Ovary (tissue), 9 donors: Measurements from ENCODE around the gene ITGB7. TPM values are rescaled to one million over a fixed set of nuclear protein-coding genes. Genes with fewer than 3 reads are reported as not detected.
A peak's percentile ranks its signal among the peaks of the same experiment; 100 is the strongest.

ENCODE experiments used
- DNase-seq, 5 donors: peaks; one replicate each; pipeline ENCODE4 v3.0.0-alpha.2; 2019 to 2020
- H3K27ac ChIP-seq, 2 donors: fragments of 200-600 bp; one replicate each; pipeline versions ENCODE4 v1.5.1 to v1.8.0; 2019 to 2022
- H3K27me3 ChIP-seq: fragments of 200-600 bp; one replicate; pipeline ENCODE4 v1.8.0; 2022
- H3K36me3 ChIP-seq: fragments of 200-600 bp; sonication (generic); one replicate; pipeline ENCODE4 v1.5.1; 2019
- H3K4me1 ChIP-seq: one replicate; pipeline ENCODE4 v1.8.1; 2013; ENCODE audit warnings: mild to moderate bottlenecking, moderate library complexity; ENCODE audit not compliant: insufficient read depth
- H3K4me3 ChIP-seq: fragments of 200-600 bp; sonication (generic); one replicate; pipeline ENCODE4 v1.5.1; 2017
- H3K9me3 ChIP-seq, 2 donors: fragments of 200-600 bp in 1 of 2; sonication (generic) in 1 of 2; one replicate each; pipeline versions ENCODE4 v1.5.1 to v1.8.1; 2013 to 2019; ENCODE audit warnings: mild to moderate bottlenecking in 1 of 2, moderate library complexity in 1 of 2
- EP300 ChIP-seq: sonication (generic); formaldehyde crosslinking; IDR thresholded peaks from one replicate; pipeline ENCODE4 v1.6.1; 2017; ENCODE audit warnings: antibody characterized with exemption
- POLR2A ChIP-seq: fragments of 450-650 bp; IDR thresholded peaks from one replicate; pipeline ENCODE4 v1.6.1; 2017; ENCODE audit warnings: antibody characterized with exemption, mild to moderate bottlenecking, moderate library complexity
- WGBS, 3 donors: extraction: QIAGEN DNeasy Blood & Tissue Kit in 1 of 3; methylation state at CpG; one replicate each; pipeline versions ENCODE4 v1.1.5 to v1.1.7; 2013 to 2017; 5-methylcytosine and 5-hydroxymethylcytosine counted together
- intact Hi-C, 4 donors: fragments of 100-400 bp; cut with DNase I; formaldehyde crosslinking; loops; one replicate each; pipeline versions ENCODE4 v1.11.0 to v1.15.1; 2022 to 2023
- polyA plus RNA-seq, 2 donors: library from polyadenylated mRNA; stranded (reverse); fragments of 200-250 nt in 1 of 2; fragments of 350-450 nt in 1 of 2; fragmentation: Illumina TruSeq in 1 of 2; extraction: RNeasy Lipid Tissue Mini Kit (QIAGEN cat#74804) in 1 of 2; gene quantifications; one replicate each; pipeline ENCODE4 v1.2.3, GENCODE V29; 2013 to 2014
- total RNA-seq, 7 donors: library from RNA; depleted of rRNA in 2 of 7; stranded (reverse); fragments of >200 nt in 2 of 7; fragmentation: NEBNext Ultra II Directional in 3 of 7; extraction: Animal tissue kit (Norgen Biotek cat#: 25700) in 3 of 7; gene quantifications; one replicate each; pipeline versions ENCODE4 v1.1.0 to v1.2.4, GENCODE V29; 2016 to 2023
- TF ChIP-seq, protein P1 (sequence below), 3 donors: fragments of 450-650 bp in 2 of 3; fragments of 200-600 bp in 1 of 3; IDR thresholded peaks; one replicate each; pipeline versions ENCODE4 v1.5.1 to v1.8.0; 2016 to 2022; ENCODE audit warnings: antibody characterized with exemption in 3 of 3, mild to moderate bottlenecking in 1 of 3
- donor health status: DM: no; HTN: no; CAD: no; lungs with moderate emphysema.
- donor health status: DM: no; HTN: no; CAD: no.
- donor health status: Bipolar disorder and iron deficiency.
- donor health status: DM: yes; HTN: yes; CAD: no.
- donor health status: DM: no; HTN: no; CAD: no.
- donor health status: DM: yes; HTN: yes; CAD: no.

ITGB7 gene
- total and polyA plus RNA-seq, 9 donors = 0.45 to 3.1 (median 1.7) TPM

DNA sequence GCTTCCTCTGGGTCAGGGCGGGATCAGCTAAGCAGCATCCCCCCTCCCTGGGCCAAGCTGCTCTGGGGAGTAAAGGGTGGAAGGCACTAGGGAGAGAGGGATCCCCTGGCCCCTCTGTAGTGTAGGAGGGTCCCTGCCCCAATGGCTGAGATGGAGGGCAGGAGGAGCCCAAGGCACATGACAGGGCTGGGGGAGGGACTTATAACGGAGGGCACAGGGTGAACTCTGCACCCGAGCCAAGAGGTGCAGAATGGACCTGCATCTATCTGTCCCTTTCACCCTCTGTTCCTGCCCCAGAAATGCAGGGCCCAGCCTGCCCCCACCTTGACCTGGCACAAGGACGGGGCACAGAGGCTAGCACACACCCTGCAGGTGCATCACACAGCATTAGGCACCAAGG lies 3.8 kb upstream of the ITGB7 start:
- Histone ChIP-seq H3K36me3 (no peaks in the 10 kb centered on the region), H3K9me3 (no peaks in the 10 kb centered on the region), H3K27ac (no peak overlapping the region), H3K27me3 (no peaks in the 10 kb centered on the region), H3K4me3 (no peak overlapping the region), H3K4me1 (peaks cover 7% of the 10 kb centered on the region)
- no peak for DNase-seq
- intact Hi-C loops = loop anchor here in 2 of 4 donors (5.0 kb wide), 2 partner anchors 41 to 76 kb away; a partner anchor contains a TSS
- TF ChIP-seq, protein P1, sequence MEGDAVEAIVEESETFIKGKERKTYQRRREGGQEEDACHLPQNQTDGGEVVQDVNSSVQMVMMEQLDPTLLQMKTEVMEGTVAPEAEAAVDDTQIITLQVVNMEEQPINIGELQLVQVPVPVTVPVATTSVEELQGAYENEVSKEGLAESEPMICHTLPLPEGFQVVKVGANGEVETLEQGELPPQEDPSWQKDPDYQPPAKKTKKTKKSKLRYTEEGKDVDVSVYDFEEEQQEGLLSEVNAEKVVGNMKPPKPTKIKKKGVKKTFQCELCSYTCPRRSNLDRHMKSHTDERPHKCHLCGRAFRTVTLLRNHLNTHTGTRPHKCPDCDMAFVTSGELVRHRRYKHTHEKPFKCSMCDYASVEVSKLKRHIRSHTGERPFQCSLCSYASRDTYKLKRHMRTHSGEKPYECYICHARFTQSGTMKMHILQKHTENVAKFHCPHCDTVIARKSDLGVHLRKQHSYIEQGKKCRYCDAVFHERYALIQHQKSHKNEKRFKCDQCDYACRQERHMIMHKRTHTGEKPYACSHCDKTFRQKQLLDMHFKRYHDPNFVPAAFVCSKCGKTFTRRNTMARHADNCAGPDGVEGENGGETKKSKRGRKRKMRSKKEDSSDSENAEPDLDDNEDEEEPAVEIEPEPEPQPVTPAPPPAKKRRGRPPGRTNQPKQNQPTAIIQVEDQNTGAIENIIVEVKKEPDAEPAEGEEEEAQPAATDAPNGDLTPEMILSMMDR (IDR thresholded peaks at IDR 0.05) = no peak
- TF ChIP-seq EP300 = no peak
- no peak for TF ChIP-seq POLR2A
- WGBS, 3 donors = 59 to 77% (median 63%) methylated on average over 4 of the region's 4 CpGs

- intact Hi-C loops = no loop called here
- no peak overlapping the region for H3K4me3 ChIP-seq
- H3K27ac ChIP-seq = no peak overlapping the region
- 54 to 64% (median 55%) methylated on average over 7 of the region's 7 CpGs for WGBS, 3 donors
- no peaks in the 10 kb centered on the region for H3K9me3 ChIP-seq
- H3K36me3 ChIP-seq = no peaks in the 10 kb centered on the region
- H3K4me1 ChIP-seq = peaks cover 7% of the 10 kb centered on the region
- no peaks in the 10 kb centered on the region for H3K27me3 ChIP-seq
- no peak for DNase-seq
- TF ChIP-seq EP300 (no peak), POLR2A (no peak)
- TF ChIP-seq, protein P1 (IDR thresholded peaks at IDR 0.05) = no peak
Observed at GRCh38 chr12:53208877-53209463, 1.9 kb upstream of the ITGB7 start.

- intact Hi-C loops = no loop called here
- Histone ChIP-seq H3K4me3 (no peak overlapping the region), H3K36me3 (no peaks in the 10 kb centered on the region), H3K4me1 (peaks cover 7% of the 10 kb centered on the region), H3K27ac (no peak overlapping the region), H3K27me3 (no peaks in the 10 kb centered on the region), H3K9me3 (no peaks in the 10 kb centered on the region)
- DNase-seq = peak in 2 of 5 donors; percentile 37 to 46
- TF ChIP-seq EP300 (no peak), POLR2A (no peak)
- TF ChIP-seq, protein P1 (IDR thresholded peaks at IDR 0.05) = no peak
- 37 to 42% (median 41%) methylated on average over 2 of the region's 2 CpGs for WGBS, 3 donors
Observed at GRCh38 chr12:53208435-53208834, 1.4 kb upstream of the ITGB7 start.

DNA sequence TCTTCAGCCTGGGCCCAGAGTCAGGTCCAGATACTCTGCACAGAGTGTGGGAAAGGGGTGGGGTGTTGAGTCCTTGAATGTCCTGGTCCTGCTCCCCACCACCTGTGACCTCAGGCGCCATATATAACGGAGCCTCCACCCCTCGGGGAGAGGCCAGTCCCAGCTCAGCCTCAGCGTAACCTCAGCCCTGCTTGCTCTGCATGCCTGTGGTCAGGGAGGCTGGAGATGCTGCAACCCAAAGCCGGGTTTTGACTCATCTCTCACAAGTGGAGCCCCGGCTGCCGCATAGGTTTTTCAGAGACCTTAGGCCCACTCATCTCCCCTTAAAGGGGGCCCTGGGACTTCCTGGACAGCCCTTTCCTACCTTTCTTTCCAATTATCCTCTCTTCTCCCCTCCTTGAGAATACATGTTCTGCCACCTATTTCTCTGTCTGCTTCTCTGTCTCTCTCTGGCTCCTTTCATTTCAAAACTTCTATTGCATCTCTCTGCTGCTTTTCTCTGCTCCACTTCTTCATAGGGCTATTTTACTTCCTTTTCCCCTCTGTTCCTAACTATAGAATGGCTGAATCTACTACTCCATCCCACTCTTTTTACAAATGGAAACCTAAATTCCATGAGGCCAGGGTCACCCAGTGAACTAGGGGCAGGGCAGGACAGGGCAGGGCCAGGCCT lies 1.2 kb downstream of the ITGB7 start:
- TF ChIP-seq EP300 = no peak
- TF ChIP-seq, protein P1 (IDR thresholded peaks at IDR 0.05) = no peak
- no peak for TF ChIP-seq POLR2A
- peaks cover 7% of the 10 kb centered on the region for H3K4me1 ChIP-seq
- no peaks in the 10 kb centered on the region for H3K27me3 ChIP-seq
- no peaks in the 10 kb centered on the region for H3K36me3 ChIP-seq
- 42 to 61% (median 59%) methylated on average over 7 of the region's 7 CpGs for WGBS, 3 donors
- no peaks in the 10 kb centered on the region for H3K9me3 ChIP-seq
- no peak for DNase-seq
- intact Hi-C loops = no loop called here
- no peak overlapping the region for H3K4me3 ChIP-seq
- H3K27ac ChIP-seq = no peak overlapping the region
